Measurements from ENCODE around the gene CUEDC1.
A peak's percentile ranks its signal among the peaks of the same experiment; 100 is the strongest.

The CUEDC1 gene

DNA sequence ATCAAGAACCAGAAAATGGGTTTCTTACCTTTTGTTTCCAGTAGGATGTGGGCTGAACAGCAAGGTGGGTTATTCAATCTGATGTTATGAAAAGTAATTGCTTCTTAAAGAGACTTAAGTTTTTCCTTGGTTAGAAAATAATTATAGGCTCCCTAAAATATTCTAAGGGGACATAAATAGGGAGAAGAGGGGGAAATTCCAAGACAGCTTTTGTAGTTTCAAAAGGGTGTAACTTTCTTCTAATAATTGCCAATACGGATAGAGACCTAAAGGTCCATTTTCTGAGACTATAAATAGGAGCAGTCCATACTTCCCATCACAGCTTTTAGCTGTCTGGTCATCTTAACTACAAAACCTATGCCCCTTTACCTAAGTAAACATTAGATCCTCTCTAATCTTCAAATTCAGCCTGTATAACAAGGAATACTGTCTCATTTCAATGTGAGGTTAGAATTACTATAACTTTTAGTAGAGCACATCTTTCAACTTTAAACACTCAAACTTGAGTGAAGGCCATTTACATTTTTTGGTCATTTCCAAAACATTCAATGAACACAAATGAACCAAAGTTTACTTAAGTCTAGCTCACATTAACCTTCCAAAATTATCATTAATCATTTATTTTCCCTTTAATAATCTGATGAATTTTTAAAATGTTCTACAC, 46.4 kb upstream of the CUEDC1 start:
- H3K79me2 ChIP-seq (ENCODE audit: low read length): peaks cover 53% of the 10 kb centered on the region
- TF ChIP-seq, protein P1, sequence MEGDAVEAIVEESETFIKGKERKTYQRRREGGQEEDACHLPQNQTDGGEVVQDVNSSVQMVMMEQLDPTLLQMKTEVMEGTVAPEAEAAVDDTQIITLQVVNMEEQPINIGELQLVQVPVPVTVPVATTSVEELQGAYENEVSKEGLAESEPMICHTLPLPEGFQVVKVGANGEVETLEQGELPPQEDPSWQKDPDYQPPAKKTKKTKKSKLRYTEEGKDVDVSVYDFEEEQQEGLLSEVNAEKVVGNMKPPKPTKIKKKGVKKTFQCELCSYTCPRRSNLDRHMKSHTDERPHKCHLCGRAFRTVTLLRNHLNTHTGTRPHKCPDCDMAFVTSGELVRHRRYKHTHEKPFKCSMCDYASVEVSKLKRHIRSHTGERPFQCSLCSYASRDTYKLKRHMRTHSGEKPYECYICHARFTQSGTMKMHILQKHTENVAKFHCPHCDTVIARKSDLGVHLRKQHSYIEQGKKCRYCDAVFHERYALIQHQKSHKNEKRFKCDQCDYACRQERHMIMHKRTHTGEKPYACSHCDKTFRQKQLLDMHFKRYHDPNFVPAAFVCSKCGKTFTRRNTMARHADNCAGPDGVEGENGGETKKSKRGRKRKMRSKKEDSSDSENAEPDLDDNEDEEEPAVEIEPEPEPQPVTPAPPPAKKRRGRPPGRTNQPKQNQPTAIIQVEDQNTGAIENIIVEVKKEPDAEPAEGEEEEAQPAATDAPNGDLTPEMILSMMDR (IDR thresholded peaks at IDR 0.05; ENCODE audit: low read depth, low read length): no peak
- no peak for TF ChIP-seq EZH2phosphoT487 (IDR thresholded peaks at IDR 0.05; ENCODE audit: low read depth)

DNA sequence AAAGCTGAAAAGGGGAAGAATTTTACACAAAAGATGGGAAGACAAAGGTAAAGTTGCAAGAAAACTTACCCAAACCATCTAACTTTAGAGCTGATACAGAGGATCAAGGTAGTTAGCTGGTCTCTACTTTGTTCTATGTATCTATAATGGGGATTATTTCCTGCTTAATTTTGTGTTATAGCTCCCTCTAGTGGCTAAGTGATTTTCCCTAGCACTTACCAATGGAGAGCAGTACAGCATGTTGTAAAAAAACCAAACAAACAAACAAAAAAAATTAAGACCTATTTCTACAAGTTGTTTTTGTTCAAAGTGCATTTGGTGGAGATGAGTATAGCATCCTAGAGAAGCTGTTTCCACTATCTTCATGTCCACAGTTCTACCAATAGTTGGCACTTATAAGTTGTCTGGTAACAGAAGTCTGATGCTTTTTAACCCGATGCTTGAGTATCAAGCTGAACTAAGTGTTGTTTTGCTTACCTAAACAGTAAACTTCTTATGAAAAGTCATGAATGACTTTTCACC, 44.3 kb upstream of the CUEDC1 start:
- peaks cover 33% of the 10 kb centered on the region for H3K79me2 ChIP-seq (ENCODE audit: low read length)
- no peak overlapping the region; the same call in 1 of the 2 replicates for H3K4me2 ChIP-seq (ENCODE audit: low read length)
- no peak overlapping the region for H3K9ac ChIP-seq (ENCODE audit: low read length)
- no peaks in the 10 kb centered on the region for H3K27me3 ChIP-seq (ENCODE audit: low read depth, low read length)
- H2AFZ ChIP-seq (ENCODE audit: low read depth, low read length): no peak overlapping the region
- H3K4me3 ChIP-seq (ENCODE audit: low read length): no peak overlapping the region
- 0 out of 2 replicates have a peak overlapping the region, but pooled peaks have one; percentile 22 for H3K27ac ChIP-seq (ENCODE audit: low read length)
- peaks cover 72% of the 10 kb centered on the region for H3K36me3 ChIP-seq (replicated peaks; ENCODE audit: low read depth, low read length)
- no peaks in the 10 kb centered on the region for H3K9me3 ChIP-seq (ENCODE audit: insufficient read depth, low read length)
- peaks cover 55% of the 10 kb centered on the region for H3K4me1 ChIP-seq (ENCODE audit: low read length)
- TF ChIP-seq EZH2phosphoT487 (IDR thresholded peaks at IDR 0.05; ENCODE audit: low read depth): no peak
- TF ChIP-seq, protein P1 (IDR thresholded peaks at IDR 0.05; ENCODE audit: low read depth, low read length): peak; percentile 94
- H4K20me1 ChIP-seq (ENCODE audit: insufficient read depth, low read length): peaks cover 68% of the 10 kb centered on the region

More for the DNA sequence above, 46.4 kb upstream of the CUEDC1 start:
- Histone ChIP-seq H3K9ac (ENCODE audit: low read length) (no peak overlapping the region), H3K9me3 (ENCODE audit: insufficient read depth, low read length) (no peaks in the 10 kb centered on the region), H2AFZ (ENCODE audit: low read depth, low read length) (no peak overlapping the region), H3K27me3 (ENCODE audit: low read depth, low read length) (no peaks in the 10 kb centered on the region), H3K36me3 (replicated peaks; ENCODE audit: low read depth, low read length) (peaks cover 91% of the 10 kb centered on the region), H4K20me1 (ENCODE audit: insufficient read depth, low read length) (peaks cover 84% of the 10 kb centered on the region), H3K4me1 (ENCODE audit: low read length) (peaks cover 52% of the 10 kb centered on the region), H3K4me3 (ENCODE audit: low read length) (no peak overlapping the region), H3K4me2 (ENCODE audit: low read length) (peak overlapping the region; percentile 98; the same call in 1 of the 2 replicates), H3K27ac (ENCODE audit: low read length) (peak overlapping the region; percentile 8; the same call in 1 of the 2 replicates)

DNA sequence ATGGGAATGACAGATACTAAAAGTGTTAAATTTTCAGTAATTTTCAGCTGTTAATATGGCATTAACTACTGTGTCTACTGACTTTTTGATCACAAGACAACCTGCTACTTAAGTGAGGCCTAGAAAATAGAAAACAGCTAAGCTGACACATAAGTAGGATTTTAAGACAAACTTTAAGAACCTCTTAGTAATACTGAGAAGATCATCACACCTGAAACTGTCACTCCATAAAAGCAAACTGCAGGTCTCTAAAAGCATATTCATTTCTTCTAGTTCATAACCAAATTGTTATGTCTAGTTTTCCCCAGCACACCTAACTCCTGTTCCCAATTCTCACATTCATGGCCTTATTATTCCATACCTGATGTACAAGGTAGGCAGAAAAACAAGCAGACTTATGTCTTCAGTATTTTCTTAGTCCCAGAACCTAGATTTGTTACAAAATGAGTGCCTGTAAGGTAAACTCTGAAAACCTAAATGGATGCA, 43.8 kb upstream of the CUEDC1 start:
- H3K36me3 ChIP-seq (replicated peaks; ENCODE audit: low read depth, low read length): peaks cover 67% of the 10 kb centered on the region

More for the DNA sequence above, 43.8 kb upstream of the CUEDC1 start:
- no peaks in the 10 kb centered on the region for H3K27me3 ChIP-seq (ENCODE audit: low read depth, low read length)
- no peak overlapping the region for H3K9ac ChIP-seq (ENCODE audit: low read length)
- peaks cover 68% of the 10 kb centered on the region for H4K20me1 ChIP-seq (ENCODE audit: insufficient read depth, low read length)
- TF ChIP-seq, protein P1 (IDR thresholded peaks at IDR 0.05; ENCODE audit: low read depth, low read length): no peak
- no peak for TF ChIP-seq EZH2phosphoT487 (IDR thresholded peaks at IDR 0.05; ENCODE audit: low read depth)
- peaks cover 55% of the 10 kb centered on the region for H3K4me1 ChIP-seq (ENCODE audit: low read length)
- H2AFZ ChIP-seq (ENCODE audit: low read depth, low read length): no peak overlapping the region
- no peaks in the 10 kb centered on the region for H3K9me3 ChIP-seq (ENCODE audit: insufficient read depth, low read length)
- peaks cover 28% of the 10 kb centered on the region for H3K79me2 ChIP-seq (ENCODE audit: low read length)
- no peak overlapping the region; the same call in 1 of the 2 replicates for H3K4me2 ChIP-seq (ENCODE audit: low read length)
- H3K4me3 ChIP-seq (ENCODE audit: low read length): no peak overlapping the region
- no peak overlapping the region for H3K27ac ChIP-seq (ENCODE audit: low read length)

Measured in OCI-LY3 (cell line).